HCT116 (cell line): ENCODE measurements around the gene RBM15B. TPM values are rescaled to one million over a fixed set of nuclear protein-coding genes. Genes with fewer than 3 reads are reported as not detected.

Source experiments
- ATAC-seq: fragments of 200-7000 bp; cut with Tn5 transposase; 2 replicates; pipeline ENCODE4 v1.9.1; 2020; ENCODE audit warnings: mild to moderate bottlenecking, moderate library complexity
- BruUV-seq: library from RNA; stranded (reverse); fragments of 400-500 nt; replicated peaks from 2 replicates; lab custom pipeline; 2021; lab: Mats Ljungman, UMichigan
- CTCF ChIA-PET: fragments of 300-600 bp; sonication (Branson Sonifier 250); formaldehyde crosslinking; loops from one replicate; lab custom pipeline; 2021; ENCODE audit warnings: antibody characterized with exemption; lab: Charles Lee
- POLR2A ChIA-PET: fragments of 300-600, 350-600 bp; sonication (Branson Sonifier 250); formaldehyde crosslinking; loops from one replicate; lab custom pipeline; 2021; ENCODE audit warnings: antibody characterized with exemption; lab: Charles Lee
- RAD21 ChIA-PET, 2 experiments: fragments of 300-600 bp; sonication (Branson Sonifier 250); formaldehyde crosslinking; loops; one replicate each; lab custom pipeline; 2023; ENCODE audit warnings: low total read pairs in 2 of 2; ENCODE audit not compliant: uncharacterized antibody in 2 of 2, unreplicated experiment in 2 of 2, low non-redundant PET in 1 of 2; lab: Charles Lee
- DNase-seq: peaks from one replicate; pipeline ENCODE4 v3.0.0-alpha.2; 2010; ENCODE audit warnings: low read depth, low spot score
- H2AFZ ChIP-seq: fragments of 200-600 bp; shearing (Covaris generic), sonication (generic); 2 replicates; pipeline ENCODE4 v1.6.1; 2017; ENCODE audit warnings: low read depth, mixed run types, mixed read lengths, antibody characterized with exemption, low read length; ENCODE audit not compliant: poor library complexity, severe bottlenecking
- H3K27ac ChIP-seq: 2 replicates; pipeline ENCODE4 v1.5.1; 2012; ENCODE audit warnings: low read depth, low read length
- H3K27me3 ChIP-seq: fragments of 200-600 bp; sonication (generic); 2 replicates; pipeline ENCODE4 v1.6.1; 2016; ENCODE audit warnings: mixed run types, low read length, mixed read lengths; ENCODE audit not compliant: insufficient read depth
- H3K36me3 ChIP-seq, 2 experiments: fragments of 200-500 bp in 1 of 2; fragments of 200-600 bp in 1 of 2; sonication (Bioruptor generic) in 1 of 2; sonication (generic) in 1 of 2; 2 replicates each; pipeline versions ENCODE4 v1.5.1 to v1.6.1; 2014 to 2016; ENCODE audit warnings: low read length in 2 of 2, inconsistent platforms in 1 of 2, mixed read lengths in 1 of 2, mixed run types in 1 of 2; ENCODE audit not compliant: insufficient read depth in 2 of 2, control insufficient read depth in 1 of 2
- H3K4me1 ChIP-seq, 2 experiments: fragments of 200-600 bp in 1 of 2; sonication (generic) in 1 of 2; 2 replicates each; pipeline versions ENCODE4 v1.5.1 to v1.6.1; 2012 to 2017; ENCODE audit warnings: low read length in 2 of 2, inconsistent platforms in 1 of 2, mild to moderate bottlenecking in 1 of 2, mixed read lengths in 1 of 2, mixed run types in 1 of 2, moderate library complexity in 1 of 2; ENCODE audit not compliant: insufficient read depth in 2 of 2, control insufficient read depth in 1 of 2
- H3K4me2 ChIP-seq: fragments of 200-600 bp; sonication (generic); 2 replicates; pipeline ENCODE4 v1.6.1; 2017; ENCODE audit warnings: mixed run types, low read length, mixed read lengths
- H3K4me3 ChIP-seq, 2 experiments: fragments of 200-600 bp in 1 of 2; sonication (generic) in 1 of 2; replicated peaks in 1 of 2; 2 replicates each; pipeline ENCODE4 v1.5.1; 2011 to 2016; ENCODE audit warnings: low read length in 2 of 2, control low read depth in 1 of 2, low read depth in 1 of 2, mild to moderate bottlenecking in 1 of 2, mixed read lengths in 1 of 2, mixed run types in 1 of 2
- H3K79me2 ChIP-seq: fragments of 200-600 bp; sonication (generic); 2 replicates; pipeline ENCODE4 v1.6.1; 2017; ENCODE audit warnings: mild to moderate bottlenecking, mixed run types, low read length, moderate library complexity, mixed read lengths; ENCODE audit not compliant: insufficient read depth
- H3K9ac ChIP-seq: fragments of 200-600 bp; sonication (generic); 2 replicates; pipeline ENCODE4 v1.6.1; 2016; ENCODE audit warnings: low read length, mixed read lengths
- H3K9me2 ChIP-seq: fragments of 200-600 bp; sonication (generic), shearing (Covaris generic); 2 replicates; pipeline ENCODE4 v1.6.1; 2017; ENCODE audit warnings: mixed run types, mild to moderate bottlenecking, moderate library complexity; ENCODE audit not compliant: insufficient read depth
- H3K9me3 ChIP-seq, 2 experiments: fragments of 200-500 bp in 1 of 2; fragments of 200-600 bp in 1 of 2; sonication (Bioruptor generic) in 1 of 2; sonication (generic) in 1 of 2; 2 replicates each; pipeline ENCODE4 v1.6.1; 2014 to 2017; ENCODE audit warnings: low read length in 2 of 2, mixed read lengths in 2 of 2, inconsistent platforms in 1 of 2, low read depth in 1 of 2, mild to moderate bottlenecking in 1 of 2, mixed run types in 1 of 2, moderate library complexity in 1 of 2; ENCODE audit not compliant: control insufficient read depth in 1 of 2, insufficient read depth in 1 of 2
- H4K20me1 ChIP-seq: fragments of 200-600 bp; sonication (generic), shearing (Covaris generic); 2 replicates; pipeline ENCODE4 v1.6.1; 2017; ENCODE audit warnings: mixed run types, mild to moderate bottlenecking, moderate library complexity; ENCODE audit not compliant: insufficient read depth
- CEBPB ChIP-seq: IDR thresholded peaks from 2 replicates; pipeline ENCODE4 v1.6.1; 2012; ENCODE audit warnings: low read depth
- POLR2AphosphoS5 ChIP-seq: IDR thresholded peaks from 2 replicates; pipeline ENCODE4 v1.6.1; 2011; ENCODE audit warnings: mild to moderate bottlenecking, low read depth, low read length, moderate library complexity
- SIN3A ChIP-seq: IDR thresholded peaks from 2 replicates; pipeline ENCODE4 v1.6.1; 2012; ENCODE audit warnings: low read depth
- ZNF274 ChIP-seq: fragments of 200-500 bp; sonication (Bioruptor generic); IDR thresholded peaks from 2 replicates; pipeline ENCODE4 v1.6.1; 2014; ENCODE audit warnings: mild to moderate bottlenecking, low read depth, low read length, inconsistent platforms
- intact Hi-C: fragments of 100-400 bp; cut with micrococcal nuclease; formaldehyde crosslinking; loops from 2 replicates; pipeline ENCODE4 v1.10.0; 2022
- total RNA-seq: library from RNA; stranded (reverse); gene quantifications from one replicate; pipeline ENCODE4 v1.2.1, GENCODE V29; 2021; ENCODE audit not compliant: unreplicated experiment

Gene RBM15B
- total RNA-seq, 1 experiment from 2014 or later, result 24.1 TPM

DNA sequence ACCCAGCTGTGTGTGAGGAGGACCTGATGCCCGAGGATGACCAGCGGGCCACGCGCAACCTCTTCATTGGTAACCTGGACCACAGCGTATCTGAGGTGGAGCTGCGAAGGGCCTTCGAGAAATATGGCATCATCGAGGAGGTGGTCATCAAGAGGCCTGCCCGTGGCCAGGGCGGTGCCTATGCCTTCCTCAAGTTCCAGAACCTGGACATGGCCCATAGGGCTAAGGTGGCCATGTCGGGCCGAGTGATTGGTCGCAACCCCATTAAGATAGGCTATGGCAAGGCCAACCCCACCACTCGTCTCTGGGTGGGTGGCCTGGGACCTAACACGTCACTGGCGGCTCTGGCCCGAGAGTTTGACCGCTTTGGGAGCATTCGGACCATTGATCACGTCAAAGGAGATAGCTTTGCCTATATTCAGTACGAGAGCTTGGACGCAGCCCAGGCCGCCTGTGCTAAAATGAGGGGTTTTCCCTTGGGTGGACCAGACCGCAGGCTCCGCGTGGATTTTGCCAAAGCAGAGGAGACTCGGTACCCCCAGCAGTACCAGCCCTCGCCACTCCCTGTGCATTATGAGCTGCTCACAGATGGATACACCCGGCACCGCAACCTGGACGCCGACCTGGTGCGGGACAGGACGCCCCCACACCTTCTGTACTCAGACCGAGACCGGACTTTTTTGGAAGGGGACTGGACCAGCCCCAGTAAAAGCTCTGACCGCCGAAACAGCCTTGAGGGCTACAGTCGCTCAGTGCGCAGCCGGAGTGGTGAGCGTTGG is 1.5 kb downstream of the RBM15B start:
- H3K79me2 ChIP-seq, result peaks cover 42% of the 10 kb centered on the region
- no peak overlapping the region for H2AFZ ChIP-seq
- H3K36me3 ChIP-seq, result peaks cover 19 to 76% of the 10 kb centered on the region in 2 experiments
- BruUV-seq, result no TSS peak
- TF ChIP-seq ZNF274 (no peak), CEBPB (no peak), POLR2AphosphoS5 (peak; percentile 8; the same call in 1 of the 2 replicates)
- H3K4me1 ChIP-seq, result peaks cover 17 to 32% of the 10 kb centered on the region in 2 experiments; a peak in 3 of 4 replicates
- ChIA-PET POLR2A (no interaction called here), RAD21 (no interaction called here), CTCF (no interaction called here)
- H3K9me2 ChIP-seq, result no peaks in the 10 kb centered on the region
- DNase-seq (no peak), ATAC-seq (no peak)
- H3K9me3 ChIP-seq, result peaks cover 0 to 14% of the 10 kb centered on the region in 2 experiments; a peak in 1 of 4 replicates
- H4K20me1 ChIP-seq, result no peaks in the 10 kb centered on the region
- H3K4me2 ChIP-seq, result peak overlapping the region; percentile 82
- no peak overlapping the region for H3K9ac ChIP-seq
- H3K4me3 ChIP-seq, result peak overlapping the region in 1 of 2 experiments; percentile 59; a peak in 2 of 4 replicates
- peak overlapping the region; percentile 77; the same call in 1 of the 2 replicates for H3K27ac ChIP-seq
- H3K27me3 ChIP-seq, result no peaks in the 10 kb centered on the region
- intact Hi-C loops, result loop anchor here (5.0 kb wide), 1 partner anchor 280 kb away; the partner anchor contains the start of gene TEX264

DNA sequence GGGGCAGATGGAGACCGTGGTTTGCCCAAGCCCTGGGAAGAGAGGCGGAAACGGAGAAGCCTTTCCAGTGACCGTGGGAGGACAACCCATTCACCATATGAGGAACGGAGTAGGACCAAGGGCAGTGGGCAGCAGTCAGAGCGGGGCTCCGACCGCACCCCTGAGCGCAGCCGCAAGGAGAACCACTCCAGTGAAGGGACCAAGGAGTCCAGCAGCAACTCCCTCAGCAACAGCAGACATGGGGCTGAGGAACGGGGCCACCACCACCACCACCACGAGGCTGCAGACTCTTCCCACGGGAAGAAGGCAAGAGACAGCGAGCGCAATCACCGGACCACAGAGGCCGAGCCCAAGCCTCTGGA is 2.0 kb downstream of the RBM15B start:
- no peak overlapping the region for H3K9ac ChIP-seq
- BruUV-seq, result TSS peak; percentile 32
- peaks cover 25 to 70% of the 10 kb centered on the region in 2 experiments for H3K36me3 ChIP-seq

More for the DNA sequence above, 2.0 kb downstream of the RBM15B start:
- H3K9me3 ChIP-seq, result peaks cover 0 to 14% of the 10 kb centered on the region in 2 experiments; a peak in 1 of 4 replicates
- no peak overlapping the region for H3K4me2 ChIP-seq
- TF ChIP-seq SIN3A (no peak), CEBPB (no peak)
- no peak for DNase-seq
- H3K9me2 ChIP-seq, result no peaks in the 10 kb centered on the region
- H3K79me2 ChIP-seq, result peaks cover 39% of the 10 kb centered on the region
- H3K27ac ChIP-seq, result no peak overlapping the region
- H3K4me1 ChIP-seq, result peaks cover 15 to 27% of the 10 kb centered on the region in 2 experiments; a peak in 3 of 4 replicates
- H3K27me3 ChIP-seq, result no peaks in the 10 kb centered on the region
- no peak overlapping the region for H2AFZ ChIP-seq
- RAD21 ChIA-PET, result no interaction called here
- no peaks in the 10 kb centered on the region for H4K20me1 ChIP-seq
- no peak overlapping the region for H3K4me3 ChIP-seq
- CTCF ChIA-PET, result no interaction called here
- ATAC-seq, result no peak
- intact Hi-C loops, result loop anchor here (5.0 kb wide), 1 partner anchor 279 kb away; the partner anchor contains the start of gene TEX264
- POLR2A ChIA-PET, result no interaction called here
